ENCODE measurements around the gene CNGB1. TPM values are rescaled to one million over a fixed set of nuclear protein-coding genes. Genes with fewer than 3 reads are reported as not detected.
"Not testable (repeated sequence)": the region's sequence is repeated elsewhere in the genome, so short reads cannot be mapped to it uniquely, and the experiment has no call there.

CNGB1 gene
- total and polyA plus RNA-seq, 8 donors: 0.03 to 0.43 (median 0.05) TPM; not detected in 3

- intact Hi-C loops (cut with DNase I): loop anchor here in 1 of 3 donors (10.0 kb wide), 2 partner anchors 68 to 108 kb away; no protein-coding TSS in a partner anchor
- Histone ChIP-seq H3K36me3 (no peaks in the 10 kb centered on the region), H3K4me1 (peaks cover 0 to 10% (median 0%) of the 10 kb centered on the region in 3 donors), H3K4me3 (no peak overlapping the region), H3K9me3 (no peaks in the 10 kb centered on the region), H3K27me3 (no peaks in the 10 kb centered on the region), H3K27ac (peak overlapping the region in 2 of 4 donors; percentile 6 to 36)
- WGBS, 2 donors: 43 to 47% methylated on average over 9 of the region's 9 CpGs
- DNase-seq (no peak), FAIRE-seq (no peak), ATAC-seq (peak in 2 of 4 donors; percentile 8 to 18)
- no peak for TF ChIP-seq CTCF (IDR thresholded peaks at IDR 0.05)
These were observed 108.1 kb downstream of the CNGB1 start for GRCh38 chr16:57862698-57863433.

- intact Hi-C loops (cut with DNase I): no loop called here
- Histone ChIP-seq H3K27ac (no peak overlapping the region), H3K4me3 (no peak overlapping the region), H3K9me3 (no peaks in the 10 kb centered on the region), H3K4me1 (peaks cover 0 to 10% (median 0%) of the 10 kb centered on the region in 3 donors), H3K36me3 (no peaks in the 10 kb centered on the region), H3K27me3 (no peaks in the 10 kb centered on the region)
- no peak for TF ChIP-seq CTCF (IDR thresholded peaks at IDR 0.05)
- DNase-seq: no peak
- ATAC-seq: no peak
- no peak for FAIRE-seq
- WGBS, 2 donors: 58 to 62% methylated on average over 5 of the region's 5 CpGs
These were observed 111.6 kb downstream of the CNGB1 start for GRCh38 chr16:57859331-57859730.

- intact Hi-C loops (cut with DNase I): no loop called here
- no peaks in the 10 kb centered on the region for H3K36me3 ChIP-seq
- no peak for ATAC-seq
- H3K4me1 ChIP-seq: peaks cover 0 to 10% (median 0%) of the 10 kb centered on the region in 3 donors
- no peak overlapping the region for H3K27ac ChIP-seq
- 35 to 42% methylated on average over 8 of the region's 8 CpGs for WGBS, 2 donors
- H3K4me3 ChIP-seq: no peak overlapping the region
- no peak for DNase-seq
- H3K27me3 ChIP-seq: no peaks in the 10 kb centered on the region
- no peaks in the 10 kb centered on the region for H3K9me3 ChIP-seq
- TF ChIP-seq CTCF (IDR thresholded peaks at IDR 0.05): no peak
- FAIRE-seq: no peak
These were observed 112.3 kb downstream of the CNGB1 start for GRCh38 chr16:57858635-57859034.

GRCh38 chr16:57857991-57858390 lies 112.9 kb downstream of the CNGB1 start:
- ATAC-seq; DNase-seq; FAIRE-seq; H3K27ac ChIP-seq; H3K27me3 ChIP-seq; H3K4me1 ChIP-seq; H3K9me3 ChIP-seq; H3K4me3 ChIP-seq; H3K36me3 ChIP-seq; intact Hi-C loops (cut with DNase I): not testable (repeated sequence)
- 55 to 61% methylated on average over 10 of the region's 10 CpGs for WGBS, 2 donors

- no peak for TF ChIP-seq CTCF (IDR thresholded peaks at IDR 0.05)
- H3K27me3 ChIP-seq: no peaks in the 10 kb centered on the region
- DNase-seq (no peak), FAIRE-seq (no peak), ATAC-seq (no peak)
- H3K9me3 ChIP-seq: no peaks in the 10 kb centered on the region
- H3K4me3 ChIP-seq: no peak overlapping the region
- peaks cover 0 to 4% (median 0%) of the 10 kb centered on the region in 3 donors for H3K4me1 ChIP-seq
- H3K27ac ChIP-seq: no peak overlapping the region
- WGBS, 2 donors: 96 to 98% methylated on average over 5 of the region's 5 CpGs
- intact Hi-C loops (cut with DNase I): no loop called here
- no peaks in the 10 kb centered on the region for H3K36me3 ChIP-seq
These were observed 115.7 kb downstream of the CNGB1 start for GRCh38 chr16:57855188-57855587.
